GM10266 (cell line): ENCODE results near the gene TBCC.
"Not testable (repeated sequence)": the region's sequence is repeated elsewhere in the genome, so short reads cannot be mapped to it uniquely, and the experiment has no call there.

ENCODE experiments used
- DNase-seq: peaks from one replicate; pipeline ENCODE4 v3.0.0; 2012; ENCODE audit errors: extremely low spot score
- TF ChIP-seq, protein P1 (sequence below): IDR thresholded peaks from 2 replicates; pipeline ENCODE4 v1.5.1; 2012; ENCODE audit warnings: mild to moderate bottlenecking, low read depth; ENCODE audit not compliant: control insufficient read depth, insufficient read depth; ENCODE audit errors: missing control alignments

The TBCC gene

DNA sequence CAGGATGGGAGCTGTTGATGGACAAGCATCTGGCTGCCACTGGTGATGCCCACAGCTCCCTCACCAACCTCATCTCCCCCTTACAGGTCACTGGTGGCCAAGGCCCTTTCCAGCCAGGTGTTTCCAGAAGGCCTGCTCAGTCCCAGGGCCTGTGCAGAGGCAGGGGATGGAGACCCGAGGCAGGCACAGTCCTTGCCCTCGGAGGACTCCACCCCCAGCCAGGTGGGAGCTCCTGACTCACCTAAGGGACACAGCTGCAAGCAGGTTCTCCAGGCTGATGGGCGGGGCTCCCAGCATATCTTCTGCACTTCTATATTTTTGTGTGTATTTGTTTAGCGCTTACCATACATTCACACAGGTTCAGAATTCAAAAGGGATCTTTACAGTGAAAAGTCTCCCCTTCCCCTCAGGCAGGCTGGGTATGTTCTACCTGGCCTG, 40.9 kb downstream of the TBCC start:
- no peak for DNase-seq
- TF ChIP-seq, protein P1, sequence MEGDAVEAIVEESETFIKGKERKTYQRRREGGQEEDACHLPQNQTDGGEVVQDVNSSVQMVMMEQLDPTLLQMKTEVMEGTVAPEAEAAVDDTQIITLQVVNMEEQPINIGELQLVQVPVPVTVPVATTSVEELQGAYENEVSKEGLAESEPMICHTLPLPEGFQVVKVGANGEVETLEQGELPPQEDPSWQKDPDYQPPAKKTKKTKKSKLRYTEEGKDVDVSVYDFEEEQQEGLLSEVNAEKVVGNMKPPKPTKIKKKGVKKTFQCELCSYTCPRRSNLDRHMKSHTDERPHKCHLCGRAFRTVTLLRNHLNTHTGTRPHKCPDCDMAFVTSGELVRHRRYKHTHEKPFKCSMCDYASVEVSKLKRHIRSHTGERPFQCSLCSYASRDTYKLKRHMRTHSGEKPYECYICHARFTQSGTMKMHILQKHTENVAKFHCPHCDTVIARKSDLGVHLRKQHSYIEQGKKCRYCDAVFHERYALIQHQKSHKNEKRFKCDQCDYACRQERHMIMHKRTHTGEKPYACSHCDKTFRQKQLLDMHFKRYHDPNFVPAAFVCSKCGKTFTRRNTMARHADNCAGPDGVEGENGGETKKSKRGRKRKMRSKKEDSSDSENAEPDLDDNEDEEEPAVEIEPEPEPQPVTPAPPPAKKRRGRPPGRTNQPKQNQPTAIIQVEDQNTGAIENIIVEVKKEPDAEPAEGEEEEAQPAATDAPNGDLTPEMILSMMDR: no peak

DNA sequence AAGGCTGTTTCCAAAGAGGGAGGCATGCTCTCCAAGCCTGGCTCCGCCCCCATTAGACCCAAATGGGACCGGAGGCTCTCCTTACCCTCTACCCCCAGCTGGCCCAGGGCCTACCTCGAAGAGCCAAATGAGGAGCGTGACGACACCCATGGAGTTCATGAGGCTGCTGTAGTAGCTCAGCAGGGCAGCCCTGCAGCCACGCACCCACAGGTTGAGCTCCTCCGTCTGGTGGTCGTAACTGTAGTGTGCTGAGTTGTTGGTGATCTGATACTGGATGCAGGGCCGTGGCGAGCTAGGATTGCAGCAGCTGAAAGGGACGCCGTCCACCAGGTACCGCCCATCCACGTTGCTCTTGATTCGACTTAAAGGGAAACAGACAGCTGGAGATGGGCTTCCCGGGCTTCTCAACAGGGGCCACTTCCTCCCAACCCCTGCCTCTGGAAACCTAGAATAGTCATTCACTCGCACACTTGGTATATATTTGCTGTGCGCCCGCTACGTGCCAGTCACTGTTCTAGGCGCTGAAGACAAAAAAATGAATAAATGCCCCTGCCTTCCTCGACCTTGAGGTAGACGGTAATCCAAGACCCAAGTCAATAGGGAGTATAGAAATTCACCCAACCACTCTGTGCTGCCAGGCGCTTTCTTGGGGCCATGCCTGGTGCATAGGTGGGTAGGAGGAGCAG, 41.5 kb downstream of the TBCC start:
- TF ChIP-seq, protein P1: no peak
- no peak for DNase-seq

DNA sequence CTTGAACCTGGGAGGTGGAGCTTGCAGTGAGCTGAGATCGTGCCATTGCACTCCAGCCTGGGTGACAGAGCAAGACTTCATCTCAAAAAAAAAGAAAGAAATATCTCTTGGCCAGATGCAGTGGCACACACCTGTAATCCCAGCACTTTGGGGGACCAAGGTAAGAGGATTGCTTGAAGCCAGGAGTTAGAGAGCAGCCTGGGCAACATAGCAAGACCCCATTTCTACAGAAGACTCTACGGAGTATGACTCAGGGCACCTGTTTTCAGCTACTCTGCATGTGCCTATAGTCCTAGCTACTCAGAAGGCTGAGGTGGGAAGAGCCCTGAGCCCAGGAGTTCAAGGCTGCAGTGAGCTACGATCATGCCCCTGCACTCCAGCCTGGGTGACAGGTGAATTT, 43.1 kb downstream of the TBCC start:
- not testable (repeated sequence) for DNase-seq

DNA sequence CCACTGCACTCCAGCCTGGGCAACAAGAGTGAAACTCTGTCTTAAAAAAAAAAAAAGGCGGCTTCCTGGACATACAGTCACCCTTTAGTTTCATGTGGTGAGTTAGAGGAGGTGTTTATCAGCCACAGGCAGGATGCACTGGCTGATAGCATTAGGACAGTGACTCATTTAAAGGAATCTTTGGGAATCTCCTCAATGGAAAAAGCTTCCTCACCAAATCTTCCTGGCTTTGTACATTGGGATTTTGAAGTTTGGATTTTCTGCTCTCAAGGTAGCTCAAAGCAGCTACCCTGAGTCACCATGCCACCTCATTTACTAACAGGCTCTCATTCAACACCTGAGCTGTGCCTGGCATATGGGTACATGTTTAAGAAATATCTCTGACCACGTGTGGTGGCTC, 43.7 kb downstream of the TBCC start:
- no peak for DNase-seq
- TF ChIP-seq, protein P1: no peak

DNA sequence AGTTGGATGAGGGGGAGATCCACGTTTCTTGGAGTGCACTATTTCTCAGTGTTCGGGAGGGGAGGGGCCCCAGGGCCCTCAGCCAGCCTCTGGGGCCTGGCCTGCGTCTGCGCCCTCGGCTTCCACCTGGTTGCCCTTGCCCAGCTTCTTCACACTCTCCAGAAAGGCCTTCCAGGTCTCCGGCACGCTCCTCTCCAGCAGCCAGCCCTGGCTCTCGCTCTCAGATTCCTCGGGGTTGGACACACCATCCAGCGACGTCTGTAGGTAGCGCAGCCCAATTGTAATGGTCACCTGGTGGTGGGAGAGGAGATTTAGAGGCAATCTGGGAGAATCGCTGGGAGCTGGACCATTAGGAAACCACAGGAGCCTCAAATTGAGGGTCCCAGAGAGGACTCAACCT, 47.7 kb downstream of the TBCC start:
- no peak for DNase-seq
- TF ChIP-seq, protein P1: no peak

DNA sequence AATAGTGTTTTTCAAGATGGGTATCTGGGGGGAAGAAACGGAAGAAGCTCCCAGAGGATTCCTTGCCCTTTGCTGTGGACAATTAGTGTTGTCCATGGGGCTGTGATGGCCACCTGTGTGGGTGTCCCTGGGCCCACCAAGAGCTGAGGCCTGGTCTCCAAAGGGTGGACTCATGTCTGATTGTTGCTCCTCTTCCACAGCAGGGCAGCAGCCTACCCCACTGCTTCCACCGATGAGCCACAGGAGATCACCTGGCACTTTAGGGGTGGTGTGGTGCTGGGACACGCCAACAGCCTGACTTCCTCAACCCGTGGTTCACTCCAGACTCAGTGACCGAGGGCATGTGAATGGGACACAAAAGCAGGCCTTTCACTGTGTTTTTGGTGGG, 48.6 kb downstream of the TBCC start:
- DNase-seq: no peak
- TF ChIP-seq, protein P1: no peak

DNA sequence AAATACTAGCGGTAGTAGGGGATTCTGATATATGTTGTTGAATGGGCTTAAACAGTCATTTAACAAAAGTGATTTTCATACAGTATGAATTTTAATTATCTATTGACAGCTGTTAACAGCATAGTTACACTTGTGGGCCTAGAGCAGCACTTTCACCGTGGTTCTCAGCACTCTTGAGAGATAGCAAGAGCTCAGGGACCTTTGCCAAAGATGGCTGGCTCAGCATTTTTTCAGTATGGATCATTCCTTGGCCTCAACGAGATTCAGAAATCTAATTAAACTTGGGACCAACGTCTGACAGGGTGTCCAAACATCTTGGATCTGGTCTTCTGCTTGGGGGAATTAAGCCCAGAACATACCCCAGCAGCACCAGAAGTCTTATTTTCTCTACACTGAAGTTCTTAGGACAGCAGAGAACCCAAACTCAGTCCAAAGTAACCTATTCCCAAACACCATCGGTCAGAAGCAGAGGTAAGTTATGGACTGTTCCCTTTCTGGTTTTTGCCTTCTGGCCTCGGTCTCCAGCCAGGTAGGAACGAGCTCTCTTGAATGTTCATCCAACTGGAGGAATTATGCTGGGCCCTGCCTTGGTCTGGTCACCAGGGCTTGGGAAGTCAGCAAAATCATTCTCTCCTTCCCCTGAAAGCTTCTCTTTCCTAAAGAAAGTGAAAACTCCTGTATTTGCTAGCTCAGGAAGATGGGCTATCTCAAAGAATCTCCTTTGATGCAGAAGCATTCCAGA, 49.2 kb downstream of the TBCC start:
- TF ChIP-seq, protein P1: no peak
- no peak for DNase-seq
